Chondrocyte (in vitro differentiated cells): ENCODE data around the gene DOCK3. TPM values are rescaled to one million over a fixed set of nuclear protein-coding genes. Genes with fewer than 3 reads are reported as not detected.

Source experiments
- DNase-seq: peaks from one replicate; pipeline ENCODE4 v3.0.0; 2021; ENCODE audit warnings: mixed read lengths, low spot score
- H3K27ac Mint-ChIP-seq: one replicate; pipeline ENCODE4 v1.8.0; 2021; ENCODE audit warnings: mild to moderate bottlenecking, moderate library complexity, mixed read lengths; ENCODE audit not compliant: unreplicated experiment
- H3K27me3 Mint-ChIP-seq: 2 replicates; pipeline ENCODE4 v1.8.0; 2021; ENCODE audit warnings: low read depth, mixed read lengths
- H3K36me3 Mint-ChIP-seq: 2 replicates; pipeline ENCODE4 v1.8.0; 2021; ENCODE audit warnings: low read depth, mixed read lengths
- H3K4me1 Mint-ChIP-seq: 2 replicates; pipeline ENCODE4 v1.8.0; 2021; ENCODE audit warnings: low read depth, mild to moderate bottlenecking, mixed read lengths
- H3K4me3 Mint-ChIP-seq: one replicate; pipeline ENCODE4 v1.8.0; 2021; ENCODE audit warnings: mild to moderate bottlenecking, moderate library complexity, mixed read lengths; ENCODE audit not compliant: unreplicated experiment
- H3K9me3 Mint-ChIP-seq: 2 replicates; pipeline ENCODE4 v1.8.0; 2021; ENCODE audit warnings: low read depth, mixed read lengths
- total RNA-seq: library from RNA; stranded (reverse); gene quantifications from 3 replicates; pipeline ENCODE4 v1.2.1, GENCODE V29; 2021
- TF ChIP-seq, protein P1 (sequence below): fragments of 200-600 bp; sonication (generic); IDR thresholded peaks from 2 replicates; pipeline ENCODE4 v1.5.0; 2021; ENCODE audit warnings: antibody characterized with exemption, mild to moderate bottlenecking, moderate library complexity

DOCK3 gene
- total RNA-seq, 1 donor from 2014 or later, result 0.25 TPM

- peaks cover 1% of the 10 kb centered on the region for H3K36me3 Mint-ChIP-seq
Observed at GRCh38 chr3:51100536-51100851, 425.8 kb downstream of the DOCK3 start.

DNA sequence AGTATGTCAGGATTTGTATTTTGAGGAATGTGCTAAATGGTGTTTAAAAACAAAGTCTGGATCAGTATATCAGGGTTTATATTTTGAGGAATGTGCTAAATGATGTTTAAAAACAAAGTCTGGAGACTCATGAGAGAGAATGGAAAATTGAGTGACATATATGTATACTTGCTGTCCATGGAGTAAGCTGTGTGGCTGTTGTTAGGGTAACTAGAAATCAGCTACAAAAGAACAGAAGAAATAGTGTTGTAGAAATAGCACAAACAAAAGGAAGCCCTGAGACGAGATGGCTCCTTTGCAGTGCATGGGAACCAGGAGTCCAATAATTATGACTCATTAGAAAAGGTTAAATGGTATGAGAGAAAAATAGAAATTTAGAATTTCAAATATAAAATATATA lies 427.7 kb downstream of the DOCK3 start:
- H3K4me3 Mint-ChIP-seq, result no peak overlapping the region
- DNase-seq, result no peak
- TF ChIP-seq, protein P1, sequence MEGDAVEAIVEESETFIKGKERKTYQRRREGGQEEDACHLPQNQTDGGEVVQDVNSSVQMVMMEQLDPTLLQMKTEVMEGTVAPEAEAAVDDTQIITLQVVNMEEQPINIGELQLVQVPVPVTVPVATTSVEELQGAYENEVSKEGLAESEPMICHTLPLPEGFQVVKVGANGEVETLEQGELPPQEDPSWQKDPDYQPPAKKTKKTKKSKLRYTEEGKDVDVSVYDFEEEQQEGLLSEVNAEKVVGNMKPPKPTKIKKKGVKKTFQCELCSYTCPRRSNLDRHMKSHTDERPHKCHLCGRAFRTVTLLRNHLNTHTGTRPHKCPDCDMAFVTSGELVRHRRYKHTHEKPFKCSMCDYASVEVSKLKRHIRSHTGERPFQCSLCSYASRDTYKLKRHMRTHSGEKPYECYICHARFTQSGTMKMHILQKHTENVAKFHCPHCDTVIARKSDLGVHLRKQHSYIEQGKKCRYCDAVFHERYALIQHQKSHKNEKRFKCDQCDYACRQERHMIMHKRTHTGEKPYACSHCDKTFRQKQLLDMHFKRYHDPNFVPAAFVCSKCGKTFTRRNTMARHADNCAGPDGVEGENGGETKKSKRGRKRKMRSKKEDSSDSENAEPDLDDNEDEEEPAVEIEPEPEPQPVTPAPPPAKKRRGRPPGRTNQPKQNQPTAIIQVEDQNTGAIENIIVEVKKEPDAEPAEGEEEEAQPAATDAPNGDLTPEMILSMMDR, result no peak
- peaks cover 4% of the 10 kb centered on the region for H3K27me3 Mint-ChIP-seq
- H3K36me3 Mint-ChIP-seq, result no peaks in the 10 kb centered on the region
- peaks cover 7% of the 10 kb centered on the region for H3K4me1 Mint-ChIP-seq
- H3K9me3 Mint-ChIP-seq, result peaks cover 7% of the 10 kb centered on the region
- no peak overlapping the region for H3K27ac Mint-ChIP-seq

More at GRCh38 chr3:51100536-51100851, 425.8 kb downstream of the DOCK3 start:
- Mint-ChIP-seq H3K27me3 (peaks cover 9% of the 10 kb centered on the region), H3K27ac (no peak overlapping the region), H3K4me3 (no peak overlapping the region), H3K9me3 (no peaks in the 10 kb centered on the region), H3K4me1 (peaks cover 7% of the 10 kb centered on the region)
- TF ChIP-seq, protein P1, result peak; percentile 41
- DNase-seq, result no peak

GRCh38 chr3:51106242-51106876 lies 431.6 kb downstream of the DOCK3 start:
- TF ChIP-seq, protein P1, result no peak

DNA sequence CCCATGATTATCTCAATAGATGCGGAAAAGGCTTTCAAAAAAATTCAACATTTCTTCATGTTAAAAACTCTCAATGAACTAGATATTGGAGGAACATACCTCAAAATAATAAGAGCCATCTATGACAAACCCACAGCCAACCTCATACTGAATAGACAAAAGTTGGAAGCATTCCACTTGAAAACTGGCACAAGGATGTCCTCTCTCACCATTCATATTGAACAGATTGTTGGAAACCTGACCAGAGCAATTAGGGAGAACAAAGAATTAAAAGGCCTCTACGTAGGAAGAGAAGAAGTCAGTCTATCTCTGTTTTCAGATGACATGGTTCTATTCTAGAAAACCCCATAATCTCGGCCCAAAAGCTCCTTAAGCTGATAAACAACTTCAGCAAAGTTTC lies 435.9 kb downstream of the DOCK3 start:
- Mint-ChIP-seq H3K9me3 (peaks cover 40% of the 10 kb centered on the region), H3K27me3 (peaks cover 2% of the 10 kb centered on the region), H3K4me3 (no peak overlapping the region), H3K27ac (no peak overlapping the region), H3K36me3 (peaks cover 4% of the 10 kb centered on the region), H3K4me1 (no peaks in the 10 kb centered on the region)
- TF ChIP-seq, protein P1, result no peak
- DNase-seq, result no peak

More at GRCh38 chr3:51106242-51106876, 431.6 kb downstream of the DOCK3 start:
- Mint-ChIP-seq H3K4me3 (no peak overlapping the region), H3K27ac (no peak overlapping the region), H3K27me3 (peaks cover 6% of the 10 kb centered on the region), H3K9me3 (peaks cover 33% of the 10 kb centered on the region), H3K36me3 (peaks cover 4% of the 10 kb centered on the region), H3K4me1 (peaks cover 4% of the 10 kb centered on the region)
- DNase-seq, result peak; percentile 52

DNA sequence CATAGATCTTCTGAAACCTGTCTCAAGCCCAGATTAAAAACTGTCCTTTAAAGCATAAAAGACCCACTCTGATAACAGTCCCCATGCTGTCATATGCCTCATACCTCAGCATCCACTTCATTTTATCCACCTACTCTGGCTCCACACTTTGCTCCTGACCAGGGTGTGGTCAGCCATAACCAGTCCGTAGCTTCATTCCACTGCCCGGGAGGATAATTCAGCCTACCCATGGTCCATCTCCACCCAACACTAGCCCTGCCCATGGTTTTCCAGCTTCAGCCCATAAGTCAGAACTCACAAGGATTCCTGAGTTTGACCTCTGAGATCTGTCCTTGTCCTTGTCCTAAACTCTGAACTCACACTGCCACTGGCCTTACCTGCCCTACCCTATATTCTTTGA lies 448.2 kb downstream of the DOCK3 start:
- Mint-ChIP-seq H3K4me3 (no peak overlapping the region), H3K9me3 (peaks cover 17% of the 10 kb centered on the region), H3K27me3 (peaks cover 3% of the 10 kb centered on the region), H3K36me3 (peaks cover 2% of the 10 kb centered on the region), H3K4me1 (no peaks in the 10 kb centered on the region), H3K27ac (no peak overlapping the region)
- DNase-seq, result no peak
- TF ChIP-seq, protein P1, result no peak
